Neural crest cell (in vitro differentiated cells): ENCODE data around the gene HAPLN2. TPM values are rescaled to one million over a fixed set of nuclear protein-coding genes. Genes with fewer than 3 reads are reported as not detected.

Source experiments
- DNase-seq: peaks from one replicate; pipeline ENCODE4 v3.0.0; 2021; ENCODE audit warnings: low read depth, mixed read lengths, low spot score
- H3K27ac Mint-ChIP-seq: one replicate; pipeline ENCODE4 v1.8.0; 2021; ENCODE audit warnings: mild to moderate bottlenecking, mixed read lengths; ENCODE audit not compliant: unreplicated experiment
- H3K27me3 Mint-ChIP-seq: 2 replicates; pipeline ENCODE4 v1.8.0; 2021; ENCODE audit warnings: low read depth, mild to moderate bottlenecking, mixed read lengths
- H3K36me3 Mint-ChIP-seq: 2 replicates; pipeline ENCODE4 v1.8.0; 2021; ENCODE audit warnings: low read depth, mild to moderate bottlenecking, mixed read lengths
- H3K4me1 Mint-ChIP-seq: 2 replicates; pipeline ENCODE4 v1.8.0; 2021; ENCODE audit warnings: mixed read lengths
- H3K4me3 Mint-ChIP-seq: one replicate; pipeline ENCODE4 v1.8.0; 2021; ENCODE audit warnings: mild to moderate bottlenecking, mixed read lengths
- H3K9me3 Mint-ChIP-seq: 2 replicates; pipeline ENCODE4 v1.8.0; 2021; ENCODE audit warnings: mixed read lengths
- CTCF ChIP-seq: fragments of 200-600 bp; sonication (generic); conservative IDR thresholded peaks from 2 replicates; pipeline ENCODE4 v1.5.0; 2021; ENCODE audit warnings: antibody characterized with exemption, mild to moderate bottlenecking
- total RNA-seq: library from RNA; stranded (reverse); gene quantifications from 2 replicates; pipeline ENCODE4 v1.2.1, GENCODE V29; 2021

The HAPLN2 gene
- total RNA-seq, 1 donor from 2014 or later, result 0.70 TPM

GRCh38 chr1:156615946-156616345, 3.3 kb upstream of the HAPLN2 start:
- Mint-ChIP-seq H3K9me3 (no peaks in the 10 kb centered on the region), H3K4me1 (peaks cover 26% of the 10 kb centered on the region), H3K4me3 (peak overlapping the region; percentile 60), H3K27me3 (peaks cover 44% of the 10 kb centered on the region), H3K27ac (no peak overlapping the region), H3K36me3 (no peaks in the 10 kb centered on the region)
- no peak for DNase-seq
- no peak for TF ChIP-seq CTCF

- H3K36me3 Mint-ChIP-seq, result no peaks in the 10 kb centered on the region
- peak; percentile 35 for DNase-seq
- peak overlapping the region; percentile 60 for H3K4me3 Mint-ChIP-seq
- TF ChIP-seq CTCF, result no peak
- H3K27me3 Mint-ChIP-seq, result peaks cover 49% of the 10 kb centered on the region
- no peaks in the 10 kb centered on the region for H3K9me3 Mint-ChIP-seq
- peaks cover 26% of the 10 kb centered on the region for H3K4me1 Mint-ChIP-seq
- peak overlapping the region; percentile 52 for H3K27ac Mint-ChIP-seq
Observed at GRCh38 chr1:156616463-156616862, 2.8 kb upstream of the HAPLN2 start.

GRCh38 chr1:156619582-156619955, 354 bp downstream of the HAPLN2 start:
- TF ChIP-seq CTCF, result no peak
- H3K27me3 Mint-ChIP-seq, result peaks cover 71% of the 10 kb centered on the region
- no peak overlapping the region for H3K4me3 Mint-ChIP-seq
- peaks cover 26% of the 10 kb centered on the region for H3K4me1 Mint-ChIP-seq
- no peak for DNase-seq
- no peaks in the 10 kb centered on the region for H3K9me3 Mint-ChIP-seq
- no peaks in the 10 kb centered on the region for H3K36me3 Mint-ChIP-seq
- no peak overlapping the region for H3K27ac Mint-ChIP-seq

- H3K27ac Mint-ChIP-seq, result no peak overlapping the region
Observed at GRCh38 chr1:156622581-156623297, 3.5 kb downstream of the HAPLN2 start.

GRCh38 chr1:156623946-156624813, 5.0 kb downstream of the HAPLN2 start:
- peak; percentile 52 for TF ChIP-seq CTCF
- peaks cover 81% of the 10 kb centered on the region for H3K27me3 Mint-ChIP-seq
- H3K9me3 Mint-ChIP-seq, result no peaks in the 10 kb centered on the region
- no peak overlapping the region for H3K27ac Mint-ChIP-seq
- no peaks in the 10 kb centered on the region for H3K36me3 Mint-ChIP-seq
- H3K4me3 Mint-ChIP-seq, result peak overlapping the region; percentile 39
- DNase-seq, result peak; percentile 65
- H3K4me1 Mint-ChIP-seq, result peaks cover 11% of the 10 kb centered on the region

More at GRCh38 chr1:156622581-156623297, 3.5 kb downstream of the HAPLN2 start:
- Mint-ChIP-seq H3K9me3 (no peaks in the 10 kb centered on the region), H3K4me1 (peaks cover 17% of the 10 kb centered on the region), H3K4me3 (peak overlapping the region; percentile 38), H3K27me3 (peaks cover 81% of the 10 kb centered on the region), H3K36me3 (no peaks in the 10 kb centered on the region)
- no peak for TF ChIP-seq CTCF
- no peak for DNase-seq
